Neural cell (in vitro differentiated cells): Measurements from ENCODE around the gene ARMC12. TPM values are rescaled to one million over a fixed set of nuclear protein-coding genes. Genes with fewer than 3 reads are reported as not detected.

Experiments used
- H2AFZ ChIP-seq: fragments of 200-600, 300-800 bp; sonication (generic), shearing (Covaris generic); 2 replicates; pipeline ENCODE4 v1.6.0; 2014; ENCODE audit warnings: low read depth, mild to moderate bottlenecking, antibody characterized with exemption, low read length, moderate library complexity
- H3F3A ChIP-seq: fragments of 200-600 bp; shearing (Covaris generic); 2 replicates; pipeline ENCODE4 v1.6.1; 2016; ENCODE audit warnings: mild to moderate bottlenecking, moderate library complexity, mixed read lengths, antibody characterized with exemption, low read length; ENCODE audit not compliant: insufficient read depth, poor library complexity, severe bottlenecking
- H3K27ac ChIP-seq: fragments of 200-600, 300-800 bp; sonication (generic), shearing (Covaris generic); 2 replicates; pipeline ENCODE4 v1.5.1; 2014; ENCODE audit warnings: mild to moderate bottlenecking, low read length, moderate library complexity
- H3K27me3 ChIP-seq: fragments of 300-800, 200-600 bp; sonication (generic), shearing (Covaris generic); 2 replicates; pipeline ENCODE4 v1.6.0; 2014; ENCODE audit warnings: mild to moderate bottlenecking, low read depth, low read length, moderate library complexity; ENCODE audit not compliant: insufficient read depth
- H3K36me3 ChIP-seq: fragments of 300-800, 200-600 bp; sonication (generic), shearing (Covaris generic); 2 replicates; pipeline ENCODE4 v1.5.1; 2014; ENCODE audit warnings: mild to moderate bottlenecking, antibody characterized with exemption, low read length, moderate library complexity; ENCODE audit not compliant: insufficient read depth
- H3K4me2 ChIP-seq: fragments of 300-800, 200-600 bp; sonication (generic), shearing (Covaris generic); 2 replicates; pipeline ENCODE4 v1.6.0; 2014; ENCODE audit warnings: mild to moderate bottlenecking, low read length
- H3K4me3 ChIP-seq: fragments of 300-800, 200-600 bp; sonication (generic), shearing (Covaris generic); 2 replicates; pipeline ENCODE4 v1.5.1; 2014; ENCODE audit warnings: mild to moderate bottlenecking, low read length, moderate library complexity
- H3K79me2 ChIP-seq: fragments of 200-600 bp; shearing (Covaris generic); replicated peaks from 2 replicates; pipeline ENCODE4 v1.6.0; 2014; ENCODE audit warnings: mild to moderate bottlenecking, low read length, moderate library complexity; ENCODE audit not compliant: insufficient read depth
- H3K9ac ChIP-seq: fragments of 300-800, 200-600 bp; sonication (generic), shearing (Covaris generic); 2 replicates; pipeline ENCODE4 v1.6.1; 2016; ENCODE audit warnings: mild to moderate bottlenecking, low read length, mixed read lengths
- H3K9me2 ChIP-seq: fragments of 200-600 bp; shearing (Covaris generic); 2 replicates; pipeline ENCODE4 v1.6.1; 2016; ENCODE audit warnings: mild to moderate bottlenecking, low read length, mixed read lengths; ENCODE audit not compliant: insufficient read depth
- H3K9me3 ChIP-seq: fragments of 200-600, 300-800 bp; sonication (generic), shearing (Covaris generic); 2 replicates; pipeline ENCODE4 v1.6.1; 2016; ENCODE audit warnings: mild to moderate bottlenecking, mixed run types, low read length, moderate library complexity, mixed read lengths
- H4K20me1 ChIP-seq: fragments of 200-600 bp; shearing (Covaris generic); 2 replicates; pipeline ENCODE4 v1.6.1; 2016; ENCODE audit warnings: mild to moderate bottlenecking, mixed run types; ENCODE audit not compliant: insufficient read depth
- EP300 ChIP-seq: fragments of 450-650 bp; conservative IDR thresholded peaks from 2 replicates; pipeline ENCODE4 v1.6.1; 2014; ENCODE audit warnings: antibody characterized with exemption, mild to moderate bottlenecking, moderate library complexity; ENCODE audit not compliant: poor library complexity, severe bottlenecking
- EZH2 ChIP-seq: fragments of 200-600, 300-800 bp; shearing (Covaris generic), sonication (generic); IDR thresholded peaks from 2 replicates; pipeline ENCODE4 v1.6.1; 2014; ENCODE audit warnings: antibody characterized with exemption, low read length, borderline replicate concordance, mild to moderate bottlenecking; ENCODE audit not compliant: insufficient read depth, poor library complexity, severe bottlenecking
- MXI1 ChIP-seq: fragments of 450-650 bp; conservative IDR thresholded peaks from 2 replicates; pipeline ENCODE4 v1.6.1; 2014; ENCODE audit warnings: antibody characterized with exemption, mild to moderate bottlenecking; ENCODE audit not compliant: poor library complexity, severe bottlenecking
- POLR2AphosphoS5 ChIP-seq: IDR thresholded peaks from 2 replicates; pipeline ENCODE4 v1.6.1; 2012
- RAD21 ChIP-seq: fragments of 450-650 bp; conservative IDR thresholded peaks from 2 replicates; pipeline ENCODE4 v1.6.1; 2014; ENCODE audit warnings: antibody characterized with exemption, mild to moderate bottlenecking, moderate library complexity
- SMC3 ChIP-seq: fragments of 450-650 bp; conservative IDR thresholded peaks from 2 replicates; pipeline ENCODE4 v1.6.1; 2014; ENCODE audit warnings: antibody characterized with exemption, mild to moderate bottlenecking, moderate library complexity; ENCODE audit not compliant: poor library complexity
- TAF1 ChIP-seq: IDR thresholded peaks from 2 replicates; pipeline ENCODE4 v1.6.1; 2012; ENCODE audit warnings: low read depth
- polyA plus RNA-seq: library from polyadenylated mRNA; depleted of rRNA; stranded (reverse); fragments of >200 nt; gene quantifications from 2 replicates; pipeline ENCODE4 v1.2.3, GENCODE V29; 2014
- TF ChIP-seq, protein P1 (sequence below): IDR thresholded peaks from 2 replicates; pipeline ENCODE4 v1.6.1; 2012; ENCODE audit warnings: borderline replicate concordance
- TF ChIP-seq, protein P2 (sequence below): fragments of 450-650 bp; IDR thresholded peaks from 2 replicates; pipeline ENCODE4 v1.5.1; 2014; ENCODE audit warnings: antibody characterized with exemption, mild to moderate bottlenecking, moderate library complexity; ENCODE audit not compliant: poor library complexity, severe bottlenecking

ARMC12 gene
- polyA plus RNA-seq, 1 donor from 2014 or later = 2.2 TPM

DNA sequence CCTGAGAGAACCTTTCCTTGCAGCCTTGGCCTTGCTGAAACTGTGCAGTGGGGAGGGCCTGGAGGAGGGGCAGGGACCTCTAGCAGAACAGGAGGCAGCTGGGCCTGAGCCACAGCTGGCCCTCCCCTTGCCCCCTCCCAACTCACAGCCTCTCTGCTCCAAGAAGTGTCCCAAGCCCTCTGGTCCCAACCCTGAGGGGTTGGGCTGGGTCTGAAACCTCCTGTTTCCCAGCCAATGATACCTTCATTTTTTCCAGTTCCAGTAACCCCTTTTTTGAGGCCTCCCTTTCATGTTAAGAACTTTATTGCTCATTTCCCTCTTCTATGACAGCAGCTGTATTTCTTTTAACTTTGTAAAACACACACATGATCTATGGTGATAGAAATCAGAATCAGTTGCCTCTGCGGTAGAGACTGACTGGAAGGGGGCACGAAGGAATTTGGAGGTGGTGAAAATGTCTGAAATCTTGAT is 17.9 kb upstream of the ARMC12 start:
- Histone ChIP-seq H3K79me2 (no peaks in the 10 kb centered on the region), H3K9me2 (no peaks in the 10 kb centered on the region), H3F3A (no peaks in the 10 kb centered on the region), H2AFZ (no peak overlapping the region), H3K27ac (no peak overlapping the region), H4K20me1 (no peaks in the 10 kb centered on the region), H3K27me3 (no peaks in the 10 kb centered on the region), H3K36me3 (no peaks in the 10 kb centered on the region), H3K4me3 (no peak overlapping the region), H3K9ac (no peak overlapping the region), H3K4me2 (no peak overlapping the region), H3K9me3 (no peaks in the 10 kb centered on the region)
- TF ChIP-seq SMC3 = no peak
- TF ChIP-seq RAD21 = no peak

DNA sequence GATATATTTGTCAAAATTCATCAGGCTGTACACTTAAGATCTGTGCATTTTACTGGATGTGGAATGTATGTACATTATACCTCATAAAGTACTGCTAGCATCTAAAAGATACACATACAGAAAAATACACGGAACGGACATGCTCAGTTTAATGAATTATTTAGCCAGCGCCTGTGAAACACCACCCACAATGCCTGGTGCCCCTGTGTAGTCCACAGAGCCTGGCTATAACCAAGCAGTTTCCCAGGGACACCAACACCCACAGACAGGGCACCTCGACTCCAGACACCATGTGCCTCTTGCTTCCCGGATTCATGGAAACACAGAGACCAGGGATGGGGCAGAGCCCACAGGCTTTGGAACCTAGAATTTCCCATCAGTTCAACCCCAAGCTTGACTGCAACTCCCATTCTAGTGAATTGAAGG is 17.4 kb upstream of the ARMC12 start:
- peak overlapping the region; percentile 67 for H3K27ac ChIP-seq
- no peak for TF ChIP-seq POLR2AphosphoS5
- no peak for TF ChIP-seq SMC3
- TF ChIP-seq, protein P1, sequence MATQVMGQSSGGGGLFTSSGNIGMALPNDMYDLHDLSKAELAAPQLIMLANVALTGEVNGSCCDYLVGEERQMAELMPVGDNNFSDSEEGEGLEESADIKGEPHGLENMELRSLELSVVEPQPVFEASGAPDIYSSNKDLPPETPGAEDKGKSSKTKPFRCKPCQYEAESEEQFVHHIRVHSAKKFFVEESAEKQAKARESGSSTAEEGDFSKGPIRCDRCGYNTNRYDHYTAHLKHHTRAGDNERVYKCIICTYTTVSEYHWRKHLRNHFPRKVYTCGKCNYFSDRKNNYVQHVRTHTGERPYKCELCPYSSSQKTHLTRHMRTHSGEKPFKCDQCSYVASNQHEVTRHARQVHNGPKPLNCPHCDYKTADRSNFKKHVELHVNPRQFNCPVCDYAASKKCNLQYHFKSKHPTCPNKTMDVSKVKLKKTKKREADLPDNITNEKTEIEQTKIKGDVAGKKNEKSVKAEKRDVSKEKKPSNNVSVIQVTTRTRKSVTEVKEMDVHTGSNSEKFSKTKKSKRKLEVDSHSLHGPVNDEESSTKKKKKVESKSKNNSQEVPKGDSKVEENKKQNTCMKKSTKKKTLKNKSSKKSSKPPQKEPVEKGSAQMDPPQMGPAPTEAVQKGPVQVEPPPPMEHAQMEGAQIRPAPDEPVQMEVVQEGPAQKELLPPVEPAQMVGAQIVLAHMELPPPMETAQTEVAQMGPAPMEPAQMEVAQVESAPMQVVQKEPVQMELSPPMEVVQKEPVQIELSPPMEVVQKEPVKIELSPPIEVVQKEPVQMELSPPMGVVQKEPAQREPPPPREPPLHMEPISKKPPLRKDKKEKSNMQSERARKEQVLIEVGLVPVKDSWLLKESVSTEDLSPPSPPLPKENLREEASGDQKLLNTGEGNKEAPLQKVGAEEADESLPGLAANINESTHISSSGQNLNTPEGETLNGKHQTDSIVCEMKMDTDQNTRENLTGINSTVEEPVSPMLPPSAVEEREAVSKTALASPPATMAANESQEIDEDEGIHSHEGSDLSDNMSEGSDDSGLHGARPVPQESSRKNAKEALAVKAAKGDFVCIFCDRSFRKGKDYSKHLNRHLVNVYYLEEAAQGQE = no peak
- no peak for TF ChIP-seq MXI1
- TF ChIP-seq, protein P2, sequence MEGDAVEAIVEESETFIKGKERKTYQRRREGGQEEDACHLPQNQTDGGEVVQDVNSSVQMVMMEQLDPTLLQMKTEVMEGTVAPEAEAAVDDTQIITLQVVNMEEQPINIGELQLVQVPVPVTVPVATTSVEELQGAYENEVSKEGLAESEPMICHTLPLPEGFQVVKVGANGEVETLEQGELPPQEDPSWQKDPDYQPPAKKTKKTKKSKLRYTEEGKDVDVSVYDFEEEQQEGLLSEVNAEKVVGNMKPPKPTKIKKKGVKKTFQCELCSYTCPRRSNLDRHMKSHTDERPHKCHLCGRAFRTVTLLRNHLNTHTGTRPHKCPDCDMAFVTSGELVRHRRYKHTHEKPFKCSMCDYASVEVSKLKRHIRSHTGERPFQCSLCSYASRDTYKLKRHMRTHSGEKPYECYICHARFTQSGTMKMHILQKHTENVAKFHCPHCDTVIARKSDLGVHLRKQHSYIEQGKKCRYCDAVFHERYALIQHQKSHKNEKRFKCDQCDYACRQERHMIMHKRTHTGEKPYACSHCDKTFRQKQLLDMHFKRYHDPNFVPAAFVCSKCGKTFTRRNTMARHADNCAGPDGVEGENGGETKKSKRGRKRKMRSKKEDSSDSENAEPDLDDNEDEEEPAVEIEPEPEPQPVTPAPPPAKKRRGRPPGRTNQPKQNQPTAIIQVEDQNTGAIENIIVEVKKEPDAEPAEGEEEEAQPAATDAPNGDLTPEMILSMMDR = no peak
- no peak for TF ChIP-seq EP300
- no peak for TF ChIP-seq EZH2
- TF ChIP-seq RAD21 = no peak
- no peak for TF ChIP-seq TAF1

More for the DNA sequence above, 17.4 kb upstream of the ARMC12 start:
- Histone ChIP-seq H3K4me3 (peak overlapping the region; percentile 54), H3K9me2 (no peaks in the 10 kb centered on the region), H2AFZ (no peak overlapping the region), H4K20me1 (no peaks in the 10 kb centered on the region), H3K9ac (peak overlapping the region; percentile 56), H3K27me3 (no peaks in the 10 kb centered on the region), H3K9me3 (no peaks in the 10 kb centered on the region), H3K36me3 (no peaks in the 10 kb centered on the region), H3K79me2 (no peaks in the 10 kb centered on the region), H3K4me2 (no peak overlapping the region), H3F3A (no peaks in the 10 kb centered on the region)
